K562 (cell line): ENCODE data around the gene CUL1. TPM values are rescaled to one million over a fixed set of nuclear protein-coding genes. Genes with fewer than 3 reads are reported as not detected.
A peak's percentile ranks its signal among the peaks of the same experiment; 100 is the strongest.

Source experiments
- BRD9 ChIP-seq: fragments of 450-650 bp; IDR thresholded peaks from 2 replicates; pipeline ENCODE4 v1.6.1; 2018; ENCODE audit warnings: low read depth; ENCODE audit not compliant: partially characterized antibody
- CGGBP1 ChIP-seq: fragments of 250-450 bp; sonication (Bioruptor Pico); IDR thresholded peaks from 2 replicates; pipeline ENCODE4 v1.9.0; 2021; ENCODE audit warnings: mild to moderate bottlenecking
- CLOCK ChIP-seq: fragments of 250-450 bp; sonication (Bioruptor Pico); IDR thresholded peaks from 2 replicates; pipeline ENCODE4 v1.4.0; 2020; ENCODE audit warnings: mild to moderate bottlenecking, moderate library complexity, borderline replicate concordance
- DLX4 ChIP-seq: fragments of 250-450 bp; sonication (Bioruptor Pico); IDR thresholded peaks from 2 replicates; pipeline ENCODE4 v1.6.1; 2021; ENCODE audit warnings: mild to moderate bottlenecking
- HINFP ChIP-seq: fragments of 450-650 bp; conservative IDR thresholded peaks from 2 replicates; pipeline ENCODE4 v1.6.1; 2016; ENCODE audit warnings: missing genetic modification characterization, low read depth, mild to moderate bottlenecking, control low read depth, missing compliant biosample characterization
- IRF9 ChIP-seq: fragments of 450-650 bp; IDR thresholded peaks from 2 replicates; pipeline ENCODE4 v1.6.1; 2016; ENCODE audit warnings: missing biosample characterization, missing genetic modification characterization
- MCM3 ChIP-seq: fragments of 450-650 bp; IDR thresholded peaks from 2 replicates; pipeline ENCODE4 v1.6.1; 2016
- NFRKB ChIP-seq: fragments of 450-650 bp; IDR thresholded peaks from 2 replicates; pipeline ENCODE4 v1.6.1; 2016; ENCODE audit warnings: low read depth
- SUPT5H ChIP-seq: fragments of 450-650 bp; IDR thresholded peaks from 2 replicates; pipeline ENCODE4 v1.6.1; 2016
- TAF1 ChIP-seq: IDR thresholded peaks from 2 replicates; pipeline ENCODE4 v1.6.1; 2011; ENCODE audit warnings: mild to moderate bottlenecking, low read length, moderate library complexity; ENCODE audit not compliant: insufficient read depth, control insufficient read depth, severe bottlenecking; ENCODE audit errors: extremely low read depth
- TBL1XR1 ChIP-seq, 2 experiments: IDR thresholded peaks; 2 replicates each; pipeline ENCODE4 v1.6.1; 2012; ENCODE audit warnings: improper control_type of control experiment in 2 of 2, low read length in 2 of 2, mild to moderate bottlenecking in 1 of 2
- TBP ChIP-seq: optimal IDR thresholded peaks from 2 replicates; pipeline ENCODE3; 2011; ENCODE audit warnings: low read depth, low read length, improper control_type of control experiment
- TEAD4 ChIP-seq, 2 experiments: sonication (generic) in 1 of 2; formaldehyde crosslinking in 1 of 2; IDR thresholded peaks; 2 replicates each; pipeline versions ENCODE4 v1.6.1 to v1.8.0; 2012 to 2022; ENCODE audit warnings: borderline replicate concordance in 1 of 2, inconsistent platforms in 1 of 2, low read length in 1 of 2, mild to moderate bottlenecking in 1 of 2, missing genetic modification reagents in 1 of 2
- ZBTB12 ChIP-seq: fragments of 250-450 bp; sonication (Bioruptor Pico); IDR thresholded peaks from 2 replicates; pipeline ENCODE4 v1.4.0; 2020
- ZFP91 ChIP-seq: sonication (generic); formaldehyde crosslinking; IDR thresholded peaks from 2 replicates; pipeline ENCODE4 v1.8.0; 2022; ENCODE audit warnings: mild to moderate bottlenecking, missing genetic modification reagents
- ZNF23 ChIP-seq: fragments of 250-450 bp; sonication (Bioruptor Pico); IDR thresholded peaks from 2 replicates; pipeline ENCODE4 v1.4.0; 2020; ENCODE audit warnings: mild to moderate bottlenecking
- ZNF253 ChIP-seq: fragments of 250-450 bp; sonication (Bioruptor Pico); conservative IDR thresholded peaks from 2 replicates; pipeline ENCODE4 v1.6.1; 2021; ENCODE audit warnings: mild to moderate bottlenecking
- ZNF316 ChIP-seq: fragments of 450-650 bp; IDR thresholded peaks from 2 replicates; pipeline ENCODE4 v1.6.1; 2016
- ZNF583 ChIP-seq: fragments of 250-450 bp; sonication (Bioruptor Pico); IDR thresholded peaks from 2 replicates; pipeline ENCODE4 v1.4.0; 2020
- polyA plus RNA-seq, 8 experiments: library from polyadenylated mRNA; depleted of rRNA in 4 of 8; stranded (reverse) in 5 of 8; unstranded in 3 of 8; fragments of >200 nt; fragmentation: Nextera tagmentation in 2 of 8; fragmentation: Illumina TruSeq in 1 of 8; extraction: Ambion mirVana in 2 of 8; extraction: Trizol in 1 of 8; gene quantifications; 2 replicates each; pipeline versions ENCODE4 v1.2.1 to v1.2.3, GENCODE V29; 2011 to 2014; ENCODE audit warnings: inconsistent platforms in 1 of 8, missing spikeins in 1 of 8
- total RNA-seq, 7 experiments: library from RNA; depleted of rRNA in 6 of 7; stranded (reverse); fragments of >200 nt in 6 of 7; fragmentation: Illumina TruSeq in 2 of 7; extraction: Trizol in 2 of 7; gene quantifications; 2 replicates each; pipeline versions ENCODE4 v1.2.1 to v1.2.3, GENCODE V29; 2011 to 2021; ENCODE audit warnings: low replicate concordance in 1 of 7

Gene CUL1
- total and polyA plus RNA-seq, 9 of the 15 experiments (the other 6 are each of a cell fraction or from before 2014, with no cell fraction given) = 31.5 to 107 (median 96.5) TPM

- no peak for TF ChIP-seq CLOCK
- peak; percentile 54; the same call in 1 of the 2 replicates for TF ChIP-seq ZNF316
- TF ChIP-seq TBP = no peak
- TF ChIP-seq SUPT5H = no peak
- no peak for TF ChIP-seq TBL1XR1 (IDR thresholded peaks at IDR 0.05; ENCODE audit: low read length in 2 of 2)
- no peak for TF ChIP-seq HINFP (tag)
- TF ChIP-seq DLX4 (CRISPR knock-in tag) = no peak
- TF ChIP-seq CGGBP1 (CRISPR knock-in tag) = no peak
- TF ChIP-seq ZNF23 = no peak
- TF ChIP-seq ZNF583 (CRISPR knock-in tag) = 0 out of 2 replicates have a peak, but pooled peaks have one; percentile 35
- TF ChIP-seq ZFP91 = no peak
- TF ChIP-seq TEAD4 (IDR thresholded peaks at IDR 0.05; ENCODE audit: low read length) = no peak; the same call in 1 of the 2 replicates
- no peak for TF ChIP-seq TEAD4 (CRISPR knock-in tag; IDR thresholded peaks at IDR 0.05; ENCODE audit: borderline replicate concordance)
- TF ChIP-seq MCM3 = no peak
- TF ChIP-seq ZBTB12 (CRISPR knock-in tag) = no peak
- no peak for TF ChIP-seq TAF1
- TF ChIP-seq ZNF253 (CRISPR knock-in tag) = no peak
- no peak for TF ChIP-seq NFRKB
- TF ChIP-seq IRF9 = no peak
- TF ChIP-seq BRD9 = no peak
These were observed 150.8 kb downstream of the CUL1 start (continued) for GRCh38 chr7:148849393-148850098.
